Fibroblast of lung (primary cell): ENCODE results near the gene LSR.

ENCODE experiments used
- EZH2 ChIP-seq: IDR thresholded peaks from 2 replicates; pipeline ENCODE4 v1.5.1; 2012; ENCODE audit warnings: low read length, control low read depth, mild to moderate bottlenecking; ENCODE audit errors: missing control alignments
- TF ChIP-seq, protein P1 (sequence below), 2 donors: IDR thresholded peaks in 1 of 2; conservative IDR thresholded peaks in 1 of 2; 1 replicate in 1 of 2; 2 replicates in 1 of 2; pipeline ENCODE4 v1.5.1; 2011 to 2012; ENCODE audit warnings: low read length in 2 of 2, control low read depth in 1 of 2, inconsistent platforms in 1 of 2, low read depth in 1 of 2, mild to moderate bottlenecking in 1 of 2

DNA sequence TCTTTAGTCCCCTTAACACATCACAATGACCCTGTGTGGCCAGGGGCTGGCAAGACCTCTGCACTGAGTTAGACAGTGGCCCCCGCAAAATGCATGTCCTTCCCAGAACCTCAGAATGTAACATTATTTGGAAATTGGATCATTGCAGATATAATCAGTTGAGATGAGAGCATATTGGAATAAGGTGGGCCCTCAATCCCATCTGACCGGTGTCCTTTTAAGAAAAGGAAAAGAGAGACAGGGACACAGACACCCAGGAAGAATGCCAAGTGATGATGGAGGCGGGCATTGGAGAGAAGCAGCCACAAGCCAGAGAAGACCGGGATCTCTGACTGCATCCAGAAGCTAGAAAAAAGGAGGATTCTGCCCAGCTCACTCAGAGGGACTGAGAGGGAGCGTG is 22.1 kb upstream of the LSR start:
- TF ChIP-seq, protein P1, sequence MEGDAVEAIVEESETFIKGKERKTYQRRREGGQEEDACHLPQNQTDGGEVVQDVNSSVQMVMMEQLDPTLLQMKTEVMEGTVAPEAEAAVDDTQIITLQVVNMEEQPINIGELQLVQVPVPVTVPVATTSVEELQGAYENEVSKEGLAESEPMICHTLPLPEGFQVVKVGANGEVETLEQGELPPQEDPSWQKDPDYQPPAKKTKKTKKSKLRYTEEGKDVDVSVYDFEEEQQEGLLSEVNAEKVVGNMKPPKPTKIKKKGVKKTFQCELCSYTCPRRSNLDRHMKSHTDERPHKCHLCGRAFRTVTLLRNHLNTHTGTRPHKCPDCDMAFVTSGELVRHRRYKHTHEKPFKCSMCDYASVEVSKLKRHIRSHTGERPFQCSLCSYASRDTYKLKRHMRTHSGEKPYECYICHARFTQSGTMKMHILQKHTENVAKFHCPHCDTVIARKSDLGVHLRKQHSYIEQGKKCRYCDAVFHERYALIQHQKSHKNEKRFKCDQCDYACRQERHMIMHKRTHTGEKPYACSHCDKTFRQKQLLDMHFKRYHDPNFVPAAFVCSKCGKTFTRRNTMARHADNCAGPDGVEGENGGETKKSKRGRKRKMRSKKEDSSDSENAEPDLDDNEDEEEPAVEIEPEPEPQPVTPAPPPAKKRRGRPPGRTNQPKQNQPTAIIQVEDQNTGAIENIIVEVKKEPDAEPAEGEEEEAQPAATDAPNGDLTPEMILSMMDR (conservative IDR thresholded peaks at IDR 0.05 in 1 of 2, IDR thresholded peaks at IDR 0.05 in 1 of 2; ENCODE audit: low read depth in 1 of 2, low read length in 2 of 2) = no peak
- no peak for TF ChIP-seq EZH2
